Activated gamma-delta T cell treated with Interleukin-2 at 50 U/mL for 16 hours (primary cell): ENCODE measurements around the gene NDUFAF3.
"Not testable (repeated sequence)": the region's sequence is repeated elsewhere in the genome, so short reads cannot be mapped to it uniquely, and the experiment has no call there.

Source experiments
- DNase-seq: peaks from one replicate; pipeline ENCODE4 v3.0.0-alpha.2; 2020

The NDUFAF3 gene

GRCh38 chr3:49001155-49001554 lies 20.8 kb upstream of the NDUFAF3 start:
- no peak for DNase-seq

GRCh38 chr3:49004352-49005302 lies 17.3 kb upstream of the NDUFAF3 start:
- no peak for DNase-seq

- DNase-seq: no peak
These were observed 16.6 kb upstream of the NDUFAF3 start for GRCh38 chr3:49005303-49005680.

GRCh38 chr3:49005998-49006397 lies 15.9 kb upstream of the NDUFAF3 start:
- DNase-seq: no peak

- no peak for DNase-seq
These were observed 15.4 kb upstream of the NDUFAF3 start for GRCh38 chr3:49006408-49007067.

GRCh38 chr3:49007068-49007770 lies 14.7 kb upstream of the NDUFAF3 start, which contains the start of gene WDR6:
Gene WDR6 (plus strand): TSS chr3:49007391. CDS start chr3:49007432, 41 bp downstream.
- peak; percentile 97 for DNase-seq

- peak; percentile 78 for DNase-seq
These were observed 14.0 kb upstream of the NDUFAF3 start for GRCh38 chr3:49007771-49008528.

- not testable (repeated sequence) for DNase-seq
These were observed 13.3 kb upstream of the NDUFAF3 start for GRCh38 chr3:49008627-49009026.

- no peak for DNase-seq
These were observed 12.5 kb upstream of the NDUFAF3 start for GRCh38 chr3:49009396-49009795.

GRCh38 chr3:49012441-49013017 lies 9.4 kb upstream of the NDUFAF3 start:
- no peak for DNase-seq

GRCh38 chr3:49013113-49013737 lies 8.7 kb upstream of the NDUFAF3 start:
- no peak for DNase-seq

- peak; percentile 50 for DNase-seq
These were observed 7.9 kb upstream of the NDUFAF3 start for GRCh38 chr3:49013738-49014660.

GRCh38 chr3:49015072-49015471 lies 6.8 kb upstream of the NDUFAF3 start:
- DNase-seq: no peak

- DNase-seq: no peak
These were observed 6.2 kb upstream of the NDUFAF3 start for GRCh38 chr3:49015765-49016164.

- no peak for DNase-seq
These were observed 5.3 kb upstream of the NDUFAF3 start for GRCh38 chr3:49016414-49017228.

GRCh38 chr3:49017229-49017970 lies 4.5 kb upstream of the NDUFAF3 start:
- DNase-seq: no peak

- DNase-seq: peak; percentile 49
These were observed 3.8 kb upstream of the NDUFAF3 start, which contains the start of gene DALRD3 for GRCh38 chr3:49017971-49018706. Gene DALRD3 (minus strand): TSS chr3:49018580. CDS start chr3:49018564, 16 bp downstream.

- no peak for DNase-seq
These were observed 3.3 kb upstream of the NDUFAF3 start for GRCh38 chr3:49018707-49019006.
